ENCODE data around the gene RASGRP2. TPM values are rescaled to one million over a fixed set of nuclear protein-coding genes. Genes with fewer than 3 reads are reported as not detected.

The RASGRP2 gene
- polyA plus RNA-seq, 12 donors, result 19.3 to 55.3 (median 36.2) TPM; not detected in 1

DNA sequence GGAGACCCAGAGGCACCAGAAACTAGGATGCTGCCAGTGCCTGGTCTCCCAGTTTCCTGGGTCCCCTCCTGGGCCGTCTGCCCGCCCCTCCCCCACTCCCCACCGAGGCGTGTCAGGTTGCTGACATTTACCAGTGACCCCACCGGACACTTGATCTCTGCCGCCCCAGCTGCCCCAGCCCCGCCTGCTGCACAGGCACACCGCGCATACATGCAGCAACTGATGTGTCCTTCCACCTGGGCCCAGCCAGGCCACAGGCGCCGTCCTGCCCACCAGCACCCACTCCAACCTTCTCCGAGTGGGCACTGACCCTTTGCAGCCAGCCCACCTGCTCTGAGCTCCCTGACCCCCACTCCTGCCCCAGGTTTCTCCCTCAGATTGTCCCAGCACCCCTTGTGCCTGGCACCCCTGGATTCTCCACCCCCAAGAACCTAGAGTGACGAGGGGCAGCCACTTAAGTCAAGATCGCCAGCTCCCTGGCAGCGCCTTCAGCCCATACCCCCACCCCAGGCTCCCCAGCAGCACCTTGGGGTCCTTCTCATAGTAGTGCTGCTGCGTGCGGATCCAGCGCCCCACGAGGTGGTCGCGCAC, 15.3 kb upstream of the RASGRP2 start:
- no peak for DNase-seq

DNA sequence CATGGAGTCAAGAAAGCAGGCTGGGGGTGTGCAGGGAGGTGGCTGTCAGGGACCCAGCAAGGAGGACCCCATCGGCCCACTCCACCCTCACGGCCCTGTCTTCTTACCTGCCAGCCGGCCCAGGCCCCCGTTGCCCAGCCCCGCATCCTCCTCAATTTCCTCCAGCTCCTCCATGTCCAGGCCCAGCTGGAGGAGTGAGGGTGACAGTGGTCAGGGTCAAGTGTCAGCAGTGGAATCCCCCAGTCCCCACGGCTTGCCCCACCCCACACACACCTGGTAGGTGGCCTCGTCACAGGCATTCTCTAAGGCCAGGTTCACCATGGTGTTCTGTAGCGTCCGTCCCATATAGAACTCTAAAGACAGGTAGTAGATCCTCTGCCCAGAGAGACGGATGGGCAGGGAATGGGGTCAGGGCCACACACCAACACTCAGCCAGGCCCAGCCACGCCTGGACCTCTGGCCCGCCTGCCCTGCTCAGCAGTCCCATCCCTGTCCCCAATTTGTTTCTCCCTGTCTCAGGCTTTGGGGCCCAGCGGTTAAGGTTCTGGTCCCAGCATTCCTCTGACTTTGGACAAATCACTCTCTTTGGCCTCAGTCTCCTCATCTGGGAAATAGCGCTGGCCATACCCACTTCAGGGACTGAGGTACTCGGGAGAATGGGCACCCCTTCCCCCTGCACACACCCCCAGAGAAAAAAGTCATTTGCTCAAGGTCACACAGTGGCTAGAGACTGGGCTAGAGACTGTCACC, 14.6 kb upstream of the RASGRP2 start:
- no peak for DNase-seq

DNA sequence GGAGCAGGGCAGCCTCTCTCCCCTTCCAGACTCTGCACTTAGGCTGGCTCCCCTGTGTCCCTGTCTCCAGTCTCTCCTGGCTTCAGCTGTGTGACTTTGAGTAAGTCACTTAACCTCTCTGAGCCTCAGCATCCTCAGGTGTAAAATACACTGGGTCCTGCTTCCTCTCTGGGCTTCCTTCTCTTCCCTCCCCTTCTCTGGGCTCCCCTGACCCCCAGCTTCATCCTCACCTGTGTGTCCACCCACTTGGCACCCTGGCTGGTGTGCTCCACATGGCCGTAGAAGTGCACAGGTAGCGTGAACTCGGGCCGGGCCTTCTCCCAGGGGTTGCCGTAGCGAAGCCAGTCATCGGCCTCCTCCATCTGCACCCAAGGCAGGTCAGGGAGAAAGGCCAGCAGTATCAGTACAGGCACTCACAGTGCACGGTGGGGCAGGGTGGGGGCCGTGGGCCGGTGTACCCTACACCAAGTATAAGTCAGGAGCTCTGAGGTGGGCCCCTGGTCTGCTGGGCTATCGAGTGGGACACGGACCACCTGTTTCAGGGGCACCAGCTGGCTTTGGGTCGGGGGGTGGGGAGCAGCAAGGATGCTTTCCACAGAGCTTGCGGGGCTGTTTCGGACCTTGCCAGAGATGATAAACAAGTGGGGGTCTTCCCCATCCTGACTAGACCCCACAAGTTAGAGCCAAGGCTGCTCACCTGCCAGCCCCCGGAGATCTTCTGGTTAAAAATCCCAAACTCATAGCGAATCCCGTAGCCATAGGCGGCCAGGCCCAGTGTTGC, 13.8 kb upstream of the RASGRP2 start:
- DNase-seq, result no peak

- no peak for DNase-seq
Observed at GRCh38 chr11:64755681-64756361, 11.9 kb upstream of the RASGRP2 start.

GRCh38 chr11:64754919-64755662, 11.1 kb upstream of the RASGRP2 start:
- DNase-seq, result no peak

GRCh38 chr11:64754124-64754918, 10.4 kb upstream of the RASGRP2 start:
- DNase-seq, result no peak

DNA sequence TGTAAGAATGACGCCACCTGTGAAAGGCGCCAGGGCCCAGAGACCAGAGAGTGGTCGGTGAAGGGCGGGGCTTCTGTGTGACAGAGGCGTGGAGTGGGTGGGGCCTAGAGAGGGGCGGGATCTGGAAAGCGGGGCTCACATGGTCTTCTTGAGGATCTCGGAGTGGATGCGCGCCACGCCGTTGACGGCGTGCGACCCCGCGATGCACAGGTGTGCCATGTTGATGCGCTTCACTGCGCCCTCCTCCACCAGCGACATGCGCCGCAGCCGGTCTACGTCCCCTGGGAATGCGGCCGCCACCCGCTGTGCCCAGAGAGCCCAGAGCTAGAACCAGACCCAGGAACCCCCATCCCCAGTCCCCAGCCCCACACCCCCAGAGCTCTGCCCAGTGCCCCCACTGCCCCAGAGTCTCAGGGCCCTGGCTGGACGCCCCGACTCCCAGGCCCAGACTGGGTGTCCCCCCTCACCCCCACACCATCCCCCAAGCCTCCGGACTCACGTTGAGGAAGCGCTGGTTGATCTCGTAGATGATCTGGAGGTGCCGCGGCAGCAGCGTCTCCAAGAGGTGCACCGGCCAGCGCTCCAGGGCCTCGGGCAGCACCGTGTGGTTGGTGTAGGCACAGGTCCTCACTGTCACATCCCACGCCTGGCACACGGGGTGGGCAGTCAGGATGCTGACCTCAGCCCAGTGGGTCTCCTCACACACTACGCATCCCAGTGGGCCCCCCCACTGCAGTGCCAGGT, 9.6 kb upstream of the RASGRP2 start:
- DNase-seq, result no peak

DNA sequence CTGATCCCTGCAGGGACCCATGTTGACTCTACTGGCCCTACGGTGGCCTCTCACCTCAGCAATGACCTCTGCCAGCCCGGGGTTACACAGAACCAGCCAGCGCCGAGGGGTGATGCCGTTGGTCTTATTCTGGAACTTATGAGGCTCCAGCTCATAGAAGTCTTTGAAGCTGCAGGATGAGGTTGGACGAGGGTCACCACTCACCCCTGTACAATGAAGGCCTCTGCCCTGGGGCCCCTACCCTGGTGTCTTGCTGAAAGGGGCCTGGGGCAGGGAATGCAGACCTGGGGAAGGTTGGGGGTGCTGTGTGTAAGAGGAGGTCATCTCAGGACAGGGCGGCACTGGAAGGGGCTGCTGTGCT, 9.1 kb upstream of the RASGRP2 start:
- DNase-seq, result no peak

GRCh38 chr11:64752175-64752970, 8.4 kb upstream of the RASGRP2 start:
- DNase-seq, result no peak

- no peak for DNase-seq
Observed at GRCh38 chr11:64751580-64751979, 7.6 kb upstream of the RASGRP2 start.

- no peak for DNase-seq
Observed at GRCh38 chr11:64751136-64751535, 7.2 kb upstream of the RASGRP2 start.

GRCh38 chr11:64750361-64751054, 6.6 kb upstream of the RASGRP2 start:
- DNase-seq, result no peak

- DNase-seq, result no peak
Observed at GRCh38 chr11:64747961-64748665, 4.2 kb upstream of the RASGRP2 start.

DNA sequence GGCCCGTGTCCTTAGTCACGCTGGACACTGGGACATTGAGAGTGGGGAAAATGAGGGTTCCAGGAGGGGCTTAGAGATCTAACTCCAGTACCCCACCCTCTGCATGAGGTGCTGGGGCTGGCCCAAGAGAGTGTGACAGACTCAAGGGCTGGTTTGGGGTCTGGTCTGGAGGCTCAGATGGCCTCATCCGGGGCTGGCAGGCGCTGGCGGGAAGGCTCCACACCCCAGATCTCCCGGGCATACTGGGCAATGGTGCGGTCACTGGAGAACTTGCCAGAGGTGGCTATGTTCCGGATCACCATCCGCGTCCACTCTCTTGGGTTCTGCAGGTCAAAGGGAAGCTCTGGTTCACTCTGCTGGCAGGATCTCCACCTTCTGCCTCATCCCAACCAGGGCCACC, 2.5 kb upstream of the RASGRP2 start:
- DNase-seq, result no peak

DNA sequence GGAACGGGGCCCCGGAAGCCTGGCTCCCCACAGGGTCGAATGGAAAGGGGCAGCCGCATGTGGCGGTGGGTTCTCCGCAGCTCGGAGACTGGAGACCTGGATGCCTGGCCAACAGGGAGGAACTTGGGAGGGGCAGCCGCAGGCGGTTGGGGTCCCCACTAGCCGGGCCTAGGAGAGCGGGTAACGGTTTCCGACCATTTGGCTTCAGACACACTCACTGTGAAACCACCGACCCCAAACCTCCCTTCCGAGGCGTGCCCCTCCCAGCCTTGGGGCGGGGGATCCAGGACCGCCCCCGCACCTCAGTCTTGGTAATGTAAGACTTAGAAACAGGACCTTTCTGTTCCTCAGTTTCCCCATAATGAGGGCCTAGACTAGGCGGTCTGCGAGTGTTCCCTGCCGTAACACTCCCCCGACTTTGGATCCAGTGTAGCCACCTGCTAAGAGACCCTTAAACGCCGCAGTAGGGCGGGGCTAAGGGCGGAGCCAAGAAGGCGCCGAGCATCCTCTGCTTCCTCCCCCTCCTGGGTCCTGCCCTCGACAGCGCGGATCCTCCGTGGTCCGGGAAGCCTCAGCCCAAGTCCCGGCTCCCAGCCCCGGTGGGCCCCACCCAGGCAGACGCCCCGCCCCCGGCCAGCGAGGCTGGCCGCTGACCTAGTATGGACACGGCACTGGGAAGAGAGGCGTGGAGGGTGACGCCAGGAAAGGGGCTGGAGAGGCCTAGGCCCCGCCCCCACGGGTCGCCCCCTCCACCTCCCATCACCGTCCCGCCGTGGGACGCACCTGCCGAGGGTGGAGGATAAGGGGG, 1.8 kb upstream of the RASGRP2 start:
- peak; percentile 66 for DNase-seq

- no peak for DNase-seq
Observed at GRCh38 chr11:64745189-64745520, 1.2 kb upstream of the RASGRP2 start.

GRCh38 chr11:64744544-64745188, 724 bp upstream of the RASGRP2 start:
- no peak for DNase-seq
